Sigmoid colon (tissue), 7 donors: ENCODE measurements around the gene PLOD2. TPM values are rescaled to one million over a fixed set of nuclear protein-coding genes. Genes with fewer than 3 reads are reported as not detected.

ENCODE experiments used
- DNase-seq: peaks from one replicate; pipeline ENCODE4 v3.0.0-alpha.2; 2019
- H3K27ac ChIP-seq, 4 donors: fragments of 200-600 bp; sonication (generic); one replicate each; pipeline ENCODE4 v1.5.1; 2016 to 2019; ENCODE audit warnings: mild to moderate bottlenecking in 1 of 4
- H3K27me3 ChIP-seq, 3 donors: fragments of 200-600 bp; sonication (generic); one replicate each; pipeline ENCODE4 v1.5.1; 2019; ENCODE audit warnings: mild to moderate bottlenecking in 1 of 3
- H3K36me3 ChIP-seq, 4 donors: fragments of 200-600 bp; sonication (generic); one replicate each; pipeline ENCODE4 v1.5.1; 2016 to 2019
- H3K4me1 ChIP-seq, 4 donors: fragments of 200-600 bp; sonication (generic); one replicate each; pipeline ENCODE4 v1.5.1; 2017 to 2019
- H3K4me3 ChIP-seq, 4 donors: fragments of 200-600 bp; sonication (generic); one replicate each; pipeline ENCODE4 v1.5.1; 2017 to 2019; ENCODE audit warnings: mild to moderate bottlenecking in 2 of 4, moderate library complexity in 1 of 4
- H3K9me3 ChIP-seq, 4 donors: fragments of 200-600 bp in 3 of 4; sonication (generic) in 3 of 4; one replicate each; pipeline versions ENCODE4 v1.5.1 to v1.6.1; 2013 to 2019
- CTCF ChIP-seq, 4 experiments: fragments of 450-650 bp in 3 of 4; fragments of 200-600 bp in 1 of 4; IDR thresholded peaks; one replicate each; pipeline ENCODE4 v1.5.1; 2016 to 2019; ENCODE audit warnings: antibody characterized with exemption in 4 of 4, mild to moderate bottlenecking in 3 of 4, moderate library complexity in 2 of 4
- EP300 ChIP-seq, 4 donors: sonication (generic); formaldehyde crosslinking; IDR thresholded peaks; one replicate each; pipeline ENCODE4 v1.6.1; 2017; ENCODE audit warnings: antibody characterized with exemption in 4 of 4
- POLR2A ChIP-seq, 2 donors: fragments of 450-650 bp; IDR thresholded peaks; one replicate each; pipeline ENCODE4 v1.6.1; 2016; ENCODE audit warnings: antibody characterized with exemption in 2 of 2, mild to moderate bottlenecking in 2 of 2, moderate library complexity in 2 of 2
- POLR2AphosphoS5 ChIP-seq, 4 donors: sonication (generic); formaldehyde crosslinking; IDR thresholded peaks; one replicate each; pipeline ENCODE4 v1.6.1; 2017; ENCODE audit warnings: antibody characterized with exemption in 4 of 4
- WGBS, 2 donors: extraction: QIAGEN DNeasy Blood & Tissue Kit; methylation state at CpG; one replicate each; pipeline ENCODE4 v1.1.7; 2013; 5-methylcytosine and 5-hydroxymethylcytosine counted together
- intact Hi-C: fragments of 100-400 bp; cut with DNase I; formaldehyde crosslinking; loops from one replicate; pipeline ENCODE4 v1.15.1; 2023
- polyA plus RNA-seq, 3 donors: library from polyadenylated mRNA; stranded (reverse); fragments of 200-250 nt; gene quantifications; one replicate each; pipeline ENCODE4 v1.2.3, GENCODE V29; 2013
- total RNA-seq, 4 donors: library from RNA; depleted of rRNA; stranded (reverse); fragments of >200 nt; gene quantifications; one replicate each; pipeline ENCODE4 v1.1.0, GENCODE V29; 2016
- donor health status: healthy with polysubstance abuse.
- donor health status: Bipolar disorder and iron deficiency.
- donor health status: healthy.

PLOD2 gene
- total and polyA plus RNA-seq, 7 donors: 13.6 to 79.9 (median 63.3) TPM

DNA sequence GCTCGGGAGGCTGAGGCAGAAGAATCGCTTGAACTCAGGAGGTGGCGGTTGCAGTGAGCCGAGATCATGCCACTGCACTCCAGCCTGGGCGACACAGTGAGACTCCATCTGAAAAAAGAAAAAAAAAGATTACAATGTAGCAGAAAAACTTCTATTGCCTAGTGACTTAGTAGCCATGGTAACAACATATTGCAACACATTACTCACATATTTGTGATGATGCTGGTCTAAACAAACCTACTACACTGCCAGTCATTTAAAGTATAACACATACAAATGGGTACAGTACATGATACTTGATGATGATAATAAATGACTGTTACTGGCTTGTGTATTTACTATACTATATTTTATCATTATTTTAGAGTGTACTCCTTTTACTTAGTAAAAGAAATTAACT lies 125.6 kb downstream of the PLOD2 start:
- Histone ChIP-seq H3K27me3 (no peaks in the 10 kb centered on the region), H3K4me1 (peaks cover 0 to 8% (median 0%) of the 10 kb centered on the region in 4 donors), H3K4me3 (no peak overlapping the region), H3K36me3 (no peaks in the 10 kb centered on the region), H3K27ac (no peak overlapping the region), H3K9me3 (no peaks in the 10 kb centered on the region)
- 92 to 93% methylated on average over 5 of the region's 5 CpGs for WGBS, 2 donors
- DNase-seq: no peak
- intact Hi-C loops: no loop called here
- no peak for TF ChIP-seq EP300 (IDR thresholded peaks at IDR 0.05)
- no peak for TF ChIP-seq CTCF (IDR thresholded peaks at IDR 0.05)
- TF ChIP-seq POLR2A (IDR thresholded peaks at IDR 0.05): no peak
- TF ChIP-seq POLR2AphosphoS5 (IDR thresholded peaks at IDR 0.05): no peak

GRCh38 chr3:146033950-146034349 lies 127.0 kb downstream of the PLOD2 start:
- no peaks in the 10 kb centered on the region for H3K36me3 ChIP-seq
- no peaks in the 10 kb centered on the region for H3K27me3 ChIP-seq
- intact Hi-C loops: no loop called here
- H3K4me1 ChIP-seq: peaks cover 0 to 8% (median 0%) of the 10 kb centered on the region in 4 donors
- DNase-seq: no peak
- no peak for TF ChIP-seq EP300 (IDR thresholded peaks at IDR 0.05)
- no peak for TF ChIP-seq CTCF (IDR thresholded peaks at IDR 0.05)
- no peak for TF ChIP-seq POLR2A (IDR thresholded peaks at IDR 0.05)
- H3K27ac ChIP-seq: no peak overlapping the region
- H3K9me3 ChIP-seq: peaks cover 0 to 3% (median 0%) of the 10 kb centered on the region in 4 donors
- H3K4me3 ChIP-seq: no peak overlapping the region

DNA sequence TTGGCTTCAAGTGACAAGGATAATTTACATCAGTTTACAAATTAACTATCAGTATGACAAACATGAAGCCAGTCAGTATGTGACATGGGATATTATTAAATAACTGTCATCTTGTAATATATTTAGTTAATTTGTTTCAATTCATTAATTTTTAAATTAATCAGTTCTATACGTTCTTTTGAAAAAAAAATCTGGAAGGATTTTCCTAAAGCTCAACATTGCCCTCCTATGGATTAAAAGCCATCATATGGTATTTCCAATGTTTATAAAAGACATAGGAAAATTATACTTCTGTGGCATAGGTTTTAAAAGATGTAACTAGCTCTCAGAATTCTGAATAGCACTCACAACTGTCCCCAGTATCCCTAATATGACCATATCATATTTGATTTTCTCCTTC lies 134.4 kb downstream of the PLOD2 start:
- no peaks in the 10 kb centered on the region for H3K4me1 ChIP-seq

GRCh38 chr3:146024260-146024659 lies 136.7 kb downstream of the PLOD2 start:
- TF ChIP-seq POLR2AphosphoS5 (IDR thresholded peaks at IDR 0.05) (no peak), CTCF (IDR thresholded peaks at IDR 0.05) (no peak), POLR2A (IDR thresholded peaks at IDR 0.05) (no peak), EP300 (IDR thresholded peaks at IDR 0.05) (no peak)
- H3K27me3 ChIP-seq: no peaks in the 10 kb centered on the region
- no peak for DNase-seq
- 84 to 91% methylated on average over 1 of the region's 1 CpG for WGBS, 2 donors
- H3K9me3 ChIP-seq: no peaks in the 10 kb centered on the region
- no peak overlapping the region for H3K27ac ChIP-seq
- no peak overlapping the region for H3K4me3 ChIP-seq
- intact Hi-C loops: no loop called here
- no peaks in the 10 kb centered on the region for H3K4me1 ChIP-seq
- H3K36me3 ChIP-seq: no peaks in the 10 kb centered on the region

More for the DNA sequence above, 134.4 kb downstream of the PLOD2 start:
- TF ChIP-seq POLR2AphosphoS5 (IDR thresholded peaks at IDR 0.05): no peak
- TF ChIP-seq POLR2A (IDR thresholded peaks at IDR 0.05): no peak
- TF ChIP-seq CTCF (IDR thresholded peaks at IDR 0.05): no peak
- no peak for TF ChIP-seq EP300 (IDR thresholded peaks at IDR 0.05)
- intact Hi-C loops: no loop called here
- 39 to 58% methylated on average over 1 of the region's 1 CpG for WGBS, 2 donors
- peaks cover 0 to 3% (median 0%) of the 10 kb centered on the region in 4 donors for H3K9me3 ChIP-seq
- no peaks in the 10 kb centered on the region for H3K36me3 ChIP-seq
- H3K27ac ChIP-seq: no peak overlapping the region
- no peak for DNase-seq
- H3K27me3 ChIP-seq: no peaks in the 10 kb centered on the region
- H3K4me3 ChIP-seq: no peak overlapping the region

GRCh38 chr3:146020969-146021368 lies 140.0 kb downstream of the PLOD2 start:
- TF ChIP-seq EP300 (IDR thresholded peaks at IDR 0.05) (no peak), POLR2AphosphoS5 (IDR thresholded peaks at IDR 0.05) (no peak)
- H3K4me3 ChIP-seq: no peak overlapping the region
- H3K9me3 ChIP-seq: no peaks in the 10 kb centered on the region
- no peaks in the 10 kb centered on the region for H3K36me3 ChIP-seq
- H3K27me3 ChIP-seq: no peaks in the 10 kb centered on the region
- 6 to 30% methylated on average over 1 of the region's 1 CpG for WGBS, 2 donors
- H3K27ac ChIP-seq: no peak overlapping the region
- no peaks in the 10 kb centered on the region for H3K4me1 ChIP-seq
- intact Hi-C loops: no loop called here
- no peak for DNase-seq
